HG02571 (cell line): ENCODE data around the gene NPTXR.
A peak's percentile ranks its signal among the peaks of the same experiment; 100 is the strongest.

Experiments
- ATAC-seq: cut with Tn5 transposase; IDR thresholded peaks from one replicate; pipeline ENCODE4 v1.9.1; 2021; ENCODE audit warnings: mild to moderate bottlenecking, moderate library complexity; ENCODE audit not compliant: unreplicated experiment

Gene NPTXR

DNA sequence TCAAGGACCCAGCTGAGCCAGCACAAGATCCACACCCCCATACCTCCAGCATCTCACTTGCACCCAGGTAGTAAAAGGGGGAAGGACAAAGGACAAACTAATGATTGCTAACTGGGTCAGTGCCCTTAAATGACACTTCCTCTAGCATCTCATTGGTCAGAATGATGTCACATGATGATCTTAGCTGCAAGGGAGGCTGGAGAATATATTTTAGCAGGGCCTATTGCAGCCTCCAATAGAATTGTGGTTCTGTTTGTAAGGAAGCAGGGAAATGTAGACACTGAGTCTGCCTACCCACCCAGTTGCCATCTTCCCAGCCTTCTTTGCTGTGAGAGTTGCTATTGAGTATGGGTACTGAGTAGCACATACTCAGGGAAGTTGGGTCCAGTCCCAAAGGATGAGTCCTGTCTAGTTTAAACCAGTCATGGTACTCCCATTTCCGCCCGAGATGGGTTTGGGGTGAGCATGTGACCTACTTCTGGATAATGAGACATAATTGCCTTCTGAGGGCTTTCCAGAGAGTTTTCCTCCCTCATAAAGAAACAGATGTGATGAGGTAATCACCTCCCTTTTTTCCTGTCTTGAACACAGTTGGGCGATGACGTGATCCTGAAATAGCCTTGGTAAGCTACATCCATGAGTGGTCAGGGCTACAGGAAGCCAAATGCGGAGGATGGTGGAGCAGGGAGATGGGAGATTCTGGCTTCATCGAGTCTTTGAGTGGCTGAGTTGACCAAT lies 44.4 kb downstream of the NPTXR start:
- ATAC-seq: no peak

- ATAC-seq: no peak
Observed at GRCh38 chr22:38798496-38798895, 45.3 kb downstream of the NPTXR start.

DNA sequence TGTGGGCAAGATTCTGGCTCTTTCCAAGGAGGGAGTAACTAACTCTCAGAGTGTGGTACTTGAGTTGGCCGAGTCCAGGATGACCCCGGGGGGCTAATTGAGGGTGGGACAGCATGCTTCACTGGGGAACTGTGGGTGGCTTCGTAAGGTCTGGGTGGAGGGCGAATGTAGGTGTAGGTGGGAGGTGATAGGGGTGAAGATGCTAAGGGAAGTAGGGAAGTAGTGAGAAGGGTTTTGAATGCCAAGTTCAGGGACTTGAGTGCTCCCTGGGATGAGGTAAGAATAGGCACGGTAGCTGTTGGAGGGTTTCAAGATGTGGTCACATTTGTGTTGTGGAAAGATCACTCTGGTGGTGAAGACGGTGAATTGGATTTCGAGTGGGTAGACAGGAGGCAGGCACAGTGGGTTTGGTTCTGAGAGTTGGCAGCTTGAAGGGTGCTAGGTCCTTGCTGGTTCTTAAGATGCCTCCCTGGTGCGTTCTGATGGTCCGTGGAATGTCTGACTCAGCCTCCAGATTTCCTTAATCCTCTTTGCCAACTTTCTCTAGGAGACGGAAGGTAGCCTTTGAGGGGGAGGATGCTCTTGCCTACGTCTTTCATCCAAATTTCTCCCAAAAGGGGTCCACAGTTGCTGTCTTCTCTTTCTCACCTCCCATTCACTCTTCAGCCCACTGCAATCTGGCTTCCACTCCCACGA lies 47.4 kb downstream of the NPTXR start:
- ATAC-seq: no peak

- ATAC-seq: no peak
Observed at GRCh38 chr22:38795569-38795968, 48.3 kb downstream of the NPTXR start.

GRCh38 chr22:38793721-38794466 lies 49.9 kb downstream of the NPTXR start, which contains the start of gene DNAL4:
Gene DNAL4 (minus strand): TSS chr22:38794143. CDS start chr22:38782731, 11,412 bp downstream.
- peak; percentile 94 for ATAC-seq

DNA sequence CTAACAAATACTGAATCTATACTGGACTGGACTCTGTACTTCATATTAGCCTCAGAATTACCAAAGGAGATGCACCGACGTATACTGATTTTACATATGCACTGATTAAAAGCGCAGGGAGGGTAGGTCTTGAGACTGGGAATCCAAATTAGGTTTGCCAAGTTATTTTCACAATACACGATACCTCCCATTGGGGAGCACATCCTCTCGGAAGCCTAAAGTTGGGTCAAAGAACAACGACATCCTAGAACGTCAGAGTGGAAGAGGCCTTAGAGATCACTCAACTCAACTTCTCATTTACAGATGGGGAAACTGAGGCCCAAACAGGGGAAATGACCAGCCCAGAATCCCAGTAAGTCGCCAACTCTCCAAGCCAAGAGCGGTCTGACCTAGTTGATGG lies 50.5 kb downstream of the NPTXR start:
- no peak for ATAC-seq

- ATAC-seq: no peak
Observed at GRCh38 chr22:38792833-38793232, 51.0 kb downstream of the NPTXR start.

DNA sequence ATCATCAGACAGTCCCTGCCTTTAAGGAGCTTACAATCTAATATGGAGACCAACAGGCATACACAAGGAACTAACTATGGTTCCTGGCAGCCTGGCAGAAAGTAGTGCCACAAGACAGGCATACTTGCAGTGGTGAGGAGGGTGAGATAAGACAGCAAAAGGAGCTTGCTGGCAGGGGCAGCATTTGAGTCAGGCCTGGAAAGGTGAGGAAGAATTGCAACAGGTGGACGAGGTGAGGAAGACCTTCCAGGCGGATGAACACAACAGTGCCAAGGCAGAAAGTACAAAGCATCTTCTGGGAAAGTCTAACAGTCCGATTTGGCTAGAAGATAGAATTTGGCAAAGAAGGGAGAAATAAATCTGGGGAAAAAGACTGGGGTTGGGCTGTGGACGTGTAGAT lies 54.2 kb downstream of the NPTXR start:
- ATAC-seq: no peak

DNA sequence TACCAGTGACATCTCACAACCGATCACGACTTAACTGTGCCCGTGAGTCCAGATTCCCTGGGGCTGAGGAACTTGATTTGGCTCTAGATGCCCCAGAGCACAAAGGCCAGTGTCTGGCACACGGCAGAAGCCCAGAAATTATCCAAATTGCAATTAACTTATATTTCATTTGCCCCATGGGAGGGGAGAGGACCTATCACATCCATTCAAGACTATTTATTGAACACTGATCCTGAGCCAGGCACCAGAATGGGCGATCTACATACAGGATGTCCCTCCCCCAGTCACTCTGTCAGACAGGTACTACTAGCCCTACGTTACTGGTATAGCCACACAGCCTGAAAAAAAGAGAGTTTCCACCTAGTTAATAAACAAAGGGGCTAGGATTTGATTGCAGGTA lies 55.0 kb downstream of the NPTXR start:
- no peak for ATAC-seq

- ATAC-seq: no peak
Observed at GRCh38 chr22:38788021-38788816, 55.6 kb downstream of the NPTXR start.

GRCh38 chr22:38786631-38787030 lies 57.2 kb downstream of the NPTXR start:
- ATAC-seq: no peak

- ATAC-seq: no peak
Observed at GRCh38 chr22:38784856-38785255, 59.0 kb downstream of the NPTXR start.

GRCh38 chr22:38784035-38784434 lies 59.8 kb downstream of the NPTXR start:
- ATAC-seq: no peak

DNA sequence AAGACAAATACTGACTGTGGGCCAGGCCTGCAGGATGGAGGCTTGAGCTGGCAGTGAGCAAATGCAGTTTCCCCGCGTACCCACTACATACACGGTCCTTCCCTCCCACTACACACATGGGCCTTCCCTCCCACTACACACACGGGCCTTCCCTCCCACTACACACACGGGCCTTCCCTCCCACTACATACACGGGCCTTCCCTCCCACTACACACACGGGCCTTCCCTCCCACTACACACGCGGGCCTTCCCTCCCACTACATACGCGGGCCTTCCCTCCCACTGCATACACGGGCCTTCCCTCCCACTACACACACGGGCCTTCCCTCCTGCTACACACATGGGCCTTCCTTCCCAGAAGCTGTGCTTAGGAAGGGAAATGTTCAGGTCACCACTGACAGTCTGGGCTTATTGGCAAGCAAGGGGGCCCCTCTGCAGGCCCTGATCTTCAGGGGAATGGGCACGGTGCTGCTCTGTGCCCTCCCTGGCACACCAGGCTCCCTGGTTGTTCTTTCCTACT lies 60.7 kb downstream of the NPTXR start:
- no peak for ATAC-seq

GRCh38 chr22:38782402-38783094 lies 61.3 kb downstream of the NPTXR start:
- no peak for ATAC-seq

DNA sequence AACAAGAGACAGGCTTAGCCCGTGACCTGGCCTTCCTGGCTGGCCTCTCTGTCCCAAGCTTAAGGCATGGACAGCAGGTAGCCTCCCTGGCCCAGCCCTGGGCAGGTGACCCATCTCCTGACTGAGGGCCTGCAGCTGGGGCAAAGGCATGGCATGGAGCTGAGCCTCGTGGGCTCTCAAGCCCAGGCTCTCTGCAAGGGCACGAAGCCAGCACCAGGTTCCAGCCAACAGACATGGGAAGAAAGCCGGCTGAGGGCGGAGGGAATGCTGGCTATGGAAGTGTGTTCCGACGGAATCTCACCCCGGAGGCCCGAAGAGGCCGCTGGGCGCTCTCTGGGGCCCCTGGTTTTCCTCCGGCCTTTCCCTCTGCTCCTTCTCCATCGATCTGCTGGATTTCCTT lies 62.8 kb downstream of the NPTXR start:
- ATAC-seq: no peak

GRCh38 chr22:38777087-38777671 lies 66.6 kb downstream of the NPTXR start:
- no peak for ATAC-seq

DNA sequence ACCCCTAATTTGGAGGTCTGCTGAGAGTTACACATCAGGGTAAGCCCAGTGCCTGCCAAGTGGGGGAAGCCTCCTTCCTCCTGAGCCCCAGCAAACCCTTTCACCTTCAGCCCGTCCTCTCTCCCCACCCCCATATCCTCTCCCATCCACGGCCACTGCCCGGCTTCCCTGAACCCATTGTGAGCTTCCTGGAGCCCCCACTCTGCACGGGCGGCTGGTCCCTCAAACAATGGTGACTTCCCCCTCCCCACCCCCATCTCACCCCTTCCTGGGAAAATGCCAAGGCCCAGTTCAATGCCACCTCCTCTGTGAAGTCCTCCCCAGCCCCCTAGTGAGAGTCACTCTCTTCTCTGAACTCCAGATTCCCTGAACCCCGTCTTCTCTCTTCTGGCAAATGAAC lies 67.7 kb downstream of the NPTXR start:
- no peak for ATAC-seq

DNA sequence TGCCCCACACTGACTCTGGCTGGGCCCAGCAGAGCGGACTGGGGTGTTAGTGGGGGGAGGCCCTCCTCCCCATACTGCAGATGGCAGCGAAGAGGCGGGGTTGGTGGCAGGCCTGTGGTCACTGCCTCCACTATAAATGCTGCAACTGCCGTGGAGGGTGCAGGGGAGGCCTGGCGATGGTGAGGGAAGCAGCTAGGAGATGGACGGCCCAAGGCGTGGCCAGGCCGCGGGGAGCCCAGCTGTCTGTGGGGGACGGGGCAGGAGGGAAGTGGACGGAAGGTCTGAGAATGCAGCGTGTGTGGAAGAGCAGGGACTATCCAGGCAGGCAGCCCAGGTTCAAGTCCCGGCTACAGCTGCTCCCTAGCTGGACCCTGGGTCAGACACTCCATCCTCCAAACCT lies 68.2 kb downstream of the NPTXR start:
- ATAC-seq: no peak
